GM19438 (cell line): ENCODE data around the gene RARRES1.

Experiments used
- ATAC-seq: cut with Tn5 transposase; IDR thresholded peaks from one replicate; pipeline ENCODE4 v1.9.1; 2021; ENCODE audit warnings: low read depth; ENCODE audit not compliant: unreplicated experiment

Gene RARRES1

DNA sequence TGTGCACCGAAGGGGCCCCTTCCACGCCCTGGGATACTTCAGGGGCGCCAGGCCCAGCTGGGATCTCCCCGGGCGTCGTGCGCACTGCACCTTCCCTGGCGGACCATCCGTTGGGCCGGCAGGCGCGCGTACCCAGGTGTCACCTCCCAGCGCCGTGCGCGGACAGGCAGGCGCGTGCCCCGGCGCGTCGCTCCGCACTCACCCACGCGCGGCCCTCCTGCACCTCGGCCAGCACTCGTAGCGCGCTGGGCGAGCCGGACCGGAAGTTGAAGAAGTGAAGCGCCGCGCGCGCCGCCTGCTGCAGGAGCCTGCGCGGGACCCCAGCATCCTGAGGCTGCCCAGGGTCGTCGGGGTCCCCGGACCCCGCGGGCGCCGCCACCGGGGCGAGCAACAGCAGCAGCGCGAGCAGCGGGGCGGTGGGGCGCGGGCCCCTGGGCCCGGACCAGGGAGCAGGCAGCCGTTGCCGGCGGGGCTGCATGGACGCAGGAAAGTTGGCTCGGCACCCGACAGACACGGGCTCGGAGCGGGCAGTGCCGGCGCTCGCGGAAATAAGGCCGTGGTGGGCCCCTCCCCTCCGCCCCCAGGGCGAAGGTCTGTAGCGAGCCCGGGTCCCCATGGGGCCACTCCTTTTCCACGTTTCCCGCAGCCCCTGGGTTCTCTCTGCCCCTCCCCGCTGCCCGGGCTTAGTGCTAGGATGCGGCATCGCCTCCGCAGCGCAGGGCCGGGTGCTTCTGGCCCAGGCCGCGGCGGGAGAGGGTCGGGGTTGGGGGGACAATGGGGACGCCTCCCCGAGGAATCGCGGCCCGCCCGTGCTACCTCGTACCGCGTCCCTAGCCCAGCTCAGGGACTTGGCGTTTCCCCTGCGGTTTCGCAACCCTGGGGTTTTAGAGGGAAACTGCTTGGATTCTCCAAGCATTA is at the start of gene RARRES1:
RARRES1 (minus strand) TSS at position 520 of the 918 bp plus-strand sequence; CDS start at position 478, 42 bp downstream.
- ATAC-seq = peak; percentile 83

DNA sequence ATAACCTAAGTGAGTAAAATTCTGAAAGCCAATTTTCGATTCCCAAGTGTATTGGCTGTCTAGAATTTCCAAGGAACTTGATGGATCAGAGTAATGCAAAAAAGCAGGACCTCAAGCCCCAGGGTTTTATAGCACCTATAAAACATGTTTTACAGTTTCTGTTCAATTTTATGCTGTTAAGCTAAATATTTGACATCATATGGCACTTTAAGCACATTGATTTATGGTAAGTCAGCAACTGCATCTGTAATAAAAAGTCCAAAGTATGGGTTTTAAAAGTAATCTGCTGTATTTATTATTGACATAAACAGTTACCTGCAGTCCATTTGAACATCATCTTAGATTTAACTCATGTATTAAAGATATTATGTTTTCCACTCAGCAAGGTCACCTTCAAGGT is 49.6 kb upstream of the RARRES1 start:
- no peak for ATAC-seq

GRCh38 chr3:158781191-158781590 is 48.9 kb upstream of the RARRES1 start:
- no peak for ATAC-seq

DNA sequence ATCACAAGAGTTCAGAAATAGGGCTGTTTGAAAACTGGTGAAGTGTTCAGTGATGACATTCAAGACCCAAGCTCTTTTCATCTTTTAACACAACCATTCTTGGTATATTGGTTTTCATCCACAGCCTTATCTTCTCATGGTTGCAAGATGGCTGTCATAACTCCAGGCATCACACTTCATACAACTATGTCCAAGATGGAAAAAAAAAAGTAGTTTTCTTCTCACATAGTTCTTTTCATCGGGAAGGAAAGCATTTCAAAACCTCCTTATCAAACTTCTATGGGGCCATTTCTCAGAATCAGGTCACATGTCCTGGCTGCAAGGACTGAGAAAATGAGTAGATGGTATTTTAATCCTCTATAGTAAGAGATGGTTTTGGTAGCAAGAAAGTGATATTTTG is 48.5 kb upstream of the RARRES1 start:
- ATAC-seq = no peak

DNA sequence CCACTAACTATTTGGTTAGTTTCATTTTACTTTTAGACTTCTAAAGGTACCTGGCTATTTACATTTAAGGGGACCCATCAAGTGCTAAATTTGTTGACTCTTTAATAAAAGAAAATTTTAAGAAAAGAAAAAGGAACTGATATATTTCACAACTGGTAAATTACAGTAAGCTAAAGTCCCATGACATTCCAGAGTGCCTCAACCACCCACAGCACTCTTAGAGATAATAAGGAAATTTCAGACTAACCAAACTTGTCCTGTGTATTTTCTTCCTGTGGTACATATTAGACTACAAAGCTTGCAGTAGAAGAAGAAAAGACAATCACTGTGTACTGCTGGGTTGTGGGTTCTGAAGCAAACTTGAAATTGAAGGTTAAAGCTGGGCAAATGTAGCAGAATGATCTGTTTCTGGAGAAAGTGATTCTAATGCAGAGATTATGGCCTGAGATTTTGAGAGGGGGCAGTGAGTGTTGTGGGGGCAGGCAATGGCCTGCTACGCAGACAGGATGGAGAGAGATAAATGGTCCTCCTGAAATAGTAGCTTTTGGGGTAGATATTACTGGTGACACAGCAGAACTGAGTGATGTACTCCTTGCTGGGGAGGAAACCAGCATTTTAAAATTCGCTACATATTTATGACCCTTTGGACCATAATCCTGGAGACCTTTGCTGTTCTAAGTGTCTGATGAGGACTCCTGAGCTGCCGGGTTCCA is 45.1 kb upstream of the RARRES1 start:
- no peak for ATAC-seq

- no peak for ATAC-seq
These were observed 44.3 kb upstream of the RARRES1 start for GRCh38 chr3:158776531-158776930.

DNA sequence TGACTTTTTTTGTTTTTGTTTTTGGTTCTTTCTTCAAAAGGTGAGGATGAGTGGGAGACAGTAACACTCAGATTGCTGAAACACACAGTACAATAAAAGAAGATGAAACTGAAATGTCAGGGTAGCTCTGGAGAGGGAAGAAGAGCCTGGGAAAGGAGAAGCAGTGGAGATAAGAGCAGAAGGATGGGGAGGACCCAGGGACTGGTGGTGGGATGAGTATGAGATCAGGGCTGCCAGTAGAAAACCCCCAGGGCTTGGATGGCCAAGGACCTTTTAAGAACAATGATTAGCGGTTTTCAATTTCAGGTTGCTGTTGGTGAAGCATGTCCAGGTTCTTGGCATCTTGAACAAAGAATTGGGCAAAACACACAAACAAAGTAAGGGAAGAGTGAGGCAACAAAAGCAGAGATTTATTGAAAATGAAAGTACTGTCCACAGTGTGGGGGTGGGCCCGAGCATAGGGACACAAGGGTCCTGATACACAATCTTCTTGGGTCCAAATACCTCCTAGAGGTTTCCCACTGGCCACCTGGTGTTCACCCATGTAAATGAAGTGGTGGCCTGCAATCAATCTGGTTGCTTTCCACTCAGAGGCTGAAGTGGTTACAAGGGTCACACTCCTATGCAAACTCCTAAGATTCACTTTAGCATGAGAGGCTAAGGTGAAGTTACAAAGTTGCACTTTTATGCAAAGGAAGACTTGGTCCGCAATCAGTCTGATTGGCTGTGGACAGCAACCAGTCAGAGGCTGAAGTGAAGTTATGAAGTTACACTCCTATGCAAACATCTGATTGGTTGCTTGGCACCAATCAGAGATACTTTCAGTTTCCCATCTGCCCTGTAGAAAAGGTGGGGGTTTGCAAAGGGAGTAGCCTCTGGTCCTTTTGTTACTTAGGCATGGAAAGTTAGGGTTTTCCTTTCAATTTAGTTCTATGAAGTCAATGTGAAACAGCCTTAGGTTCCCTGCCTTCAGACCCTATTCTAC is 43.5 kb upstream of the RARRES1 start:
- ATAC-seq = no peak

DNA sequence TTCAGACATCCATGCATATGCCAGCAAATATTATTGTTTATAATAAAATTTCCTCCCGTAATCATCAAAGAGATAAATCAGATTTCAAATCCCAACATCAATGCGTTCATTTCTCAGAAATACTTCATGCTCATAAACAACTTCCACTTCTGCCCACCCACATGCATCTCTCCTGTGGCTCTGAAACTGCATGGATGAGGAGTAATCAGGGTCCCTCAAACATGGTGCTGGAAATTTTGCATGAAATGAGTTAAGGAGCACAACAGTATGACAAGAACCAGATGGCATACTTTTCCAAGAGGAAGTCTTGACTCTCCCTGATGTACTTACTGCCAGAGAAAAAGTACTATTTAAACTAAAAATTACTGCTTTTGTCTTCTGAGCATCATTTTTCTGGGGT is 42.7 kb upstream of the RARRES1 start:
- ATAC-seq = no peak

DNA sequence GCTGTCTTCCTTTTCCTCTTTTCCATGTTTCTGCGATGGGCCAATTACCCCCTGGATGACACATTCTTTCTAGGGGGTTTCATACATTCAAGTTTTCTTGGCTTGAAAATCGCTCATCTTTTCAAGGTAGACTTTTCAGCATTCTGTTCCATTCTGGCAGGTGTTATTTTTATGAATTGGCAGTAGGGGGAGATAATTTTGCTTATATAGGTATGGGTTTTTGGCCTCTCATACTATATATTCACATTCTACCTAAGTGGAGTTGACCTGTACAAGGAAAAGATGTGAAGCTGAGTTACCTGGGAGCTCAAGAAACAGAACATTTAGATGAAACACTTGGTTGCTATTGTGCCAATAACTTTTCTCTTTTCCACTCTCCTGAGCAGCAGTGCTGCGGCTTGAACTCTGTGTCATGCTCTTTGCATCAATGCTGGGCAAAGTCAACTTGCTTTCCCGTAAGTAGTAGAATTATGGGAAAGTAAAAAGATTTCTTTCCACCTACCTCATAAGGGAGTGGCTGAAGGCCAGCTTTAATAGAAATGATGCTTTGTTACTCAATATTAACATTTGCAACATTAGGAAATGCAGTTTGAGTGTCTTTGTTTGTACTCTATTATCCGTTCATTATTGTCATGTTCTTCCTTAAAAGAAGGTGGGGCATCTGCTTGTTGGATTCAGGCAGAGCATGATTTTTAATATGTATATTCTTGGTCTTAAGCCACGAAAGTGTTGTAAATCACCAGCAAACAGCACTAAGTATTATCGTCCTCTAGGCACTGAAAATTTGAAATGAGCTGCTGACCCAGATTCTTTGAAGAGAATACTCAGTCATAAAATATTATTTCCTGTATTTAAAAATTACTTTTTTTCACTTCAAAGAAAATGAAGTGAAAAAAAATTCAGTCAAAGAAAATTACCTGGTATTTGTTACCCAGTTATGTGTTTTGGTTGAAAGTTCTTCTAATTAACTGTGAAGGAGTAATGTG is 41.9 kb upstream of the RARRES1 start:
- ATAC-seq = no peak

GRCh38 chr3:158773166-158773565 is 40.9 kb upstream of the RARRES1 start:
- no peak for ATAC-seq

DNA sequence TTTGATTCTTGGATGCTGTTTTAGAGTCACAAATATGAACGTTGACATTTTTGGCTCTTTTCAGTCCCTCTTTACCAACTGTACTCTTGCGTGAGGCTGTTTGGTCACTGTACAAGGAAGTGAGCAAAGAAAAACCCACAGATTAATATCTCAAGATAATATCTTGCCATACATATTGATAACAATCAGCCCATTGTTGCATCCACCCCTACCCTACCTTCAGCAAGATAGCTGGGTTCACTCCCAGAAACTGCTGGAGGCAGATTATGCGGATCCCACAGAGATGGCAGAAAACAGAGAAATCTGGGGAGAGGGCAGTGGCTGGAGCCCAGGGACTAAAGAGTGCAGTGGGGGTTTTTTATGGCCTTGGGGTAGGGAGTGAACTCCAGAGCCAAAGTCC is 39.7 kb upstream of the RARRES1 start:
- ATAC-seq = no peak

- ATAC-seq = no peak
These were observed 39.3 kb upstream of the RARRES1 start for GRCh38 chr3:158771577-158771976.

DNA sequence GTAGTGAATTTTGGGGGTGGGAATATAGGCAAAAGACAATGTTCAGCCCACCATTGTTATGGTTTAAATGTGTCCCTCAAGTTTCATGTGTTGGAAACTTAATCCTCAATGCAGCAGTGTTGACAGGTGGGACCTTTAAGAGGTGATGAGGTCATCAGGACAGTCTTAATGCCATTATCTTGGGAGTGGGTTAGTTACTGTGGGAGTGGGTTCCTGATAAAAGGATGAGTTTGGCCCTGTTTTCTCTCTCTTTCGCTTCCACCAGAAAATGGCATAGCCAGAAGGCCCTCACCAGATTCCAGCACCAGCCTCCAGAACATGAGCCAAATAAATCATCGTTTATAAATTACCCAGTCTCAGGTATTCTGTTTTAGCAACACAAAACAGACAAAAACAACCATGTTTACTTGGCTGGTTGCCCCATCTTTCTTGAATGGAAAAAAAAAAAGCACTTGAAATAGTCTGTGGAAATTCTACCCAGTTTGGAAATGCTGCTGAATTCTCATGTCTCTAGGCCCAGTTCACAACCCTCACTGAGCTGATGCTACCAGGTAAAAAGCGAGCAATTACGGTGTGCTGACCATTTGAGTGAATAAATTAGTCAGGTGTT is 38.6 kb upstream of the RARRES1 start:
- ATAC-seq = no peak

- no peak for ATAC-seq
These were observed 37.9 kb upstream of the RARRES1 start for GRCh38 chr3:158769952-158770740.

DNA sequence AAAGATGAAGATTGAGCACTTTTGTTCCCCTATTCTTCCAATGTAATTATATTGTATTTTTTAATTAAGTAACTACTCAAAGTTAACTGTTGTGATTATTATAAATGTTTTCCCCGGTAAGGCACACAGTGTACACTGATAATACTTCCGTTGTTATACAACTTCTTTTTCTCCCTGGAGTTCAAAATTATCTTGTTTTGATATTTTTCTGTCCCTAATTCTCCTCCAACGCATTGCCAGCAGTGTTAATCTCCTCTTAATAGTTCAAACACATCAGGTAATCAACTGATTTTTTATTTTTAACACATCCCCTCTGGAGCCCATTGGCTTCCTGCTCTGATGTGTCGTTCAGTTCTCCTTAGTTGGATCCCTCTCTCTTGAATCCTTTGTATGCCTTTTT is 37.3 kb upstream of the RARRES1 start:
- ATAC-seq = no peak

DNA sequence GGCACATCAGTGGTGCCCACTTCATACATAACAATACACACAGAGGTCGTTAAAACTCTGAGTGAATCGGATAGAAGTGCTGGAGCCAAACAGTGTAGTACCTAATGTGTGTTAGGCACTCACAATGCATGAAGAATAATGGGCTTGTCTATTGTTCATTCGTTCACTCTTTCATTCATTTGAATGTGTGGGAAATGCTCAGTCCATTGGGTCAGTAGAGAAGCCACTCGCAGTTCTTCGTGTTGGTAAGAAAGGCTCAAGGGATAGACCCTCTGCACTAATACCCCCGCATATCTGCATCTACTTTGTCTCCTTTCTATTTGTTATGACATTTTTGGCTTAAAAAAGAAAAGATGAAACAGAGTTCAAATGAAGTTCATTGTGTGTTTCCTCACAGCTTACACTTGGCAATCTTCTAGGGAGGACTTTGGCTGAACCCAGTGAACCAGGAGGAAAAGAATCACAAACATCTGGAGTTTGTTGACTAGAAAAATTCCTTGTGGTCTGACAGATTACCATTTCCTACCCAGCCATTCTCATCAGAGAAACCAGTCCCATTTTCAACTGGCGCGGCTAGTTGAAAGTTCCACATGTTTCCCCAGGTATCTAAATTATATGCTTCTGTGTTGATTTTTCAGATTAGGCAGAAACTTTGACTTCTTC is 36.8 kb upstream of the RARRES1 start:
- no peak for ATAC-seq

DNA sequence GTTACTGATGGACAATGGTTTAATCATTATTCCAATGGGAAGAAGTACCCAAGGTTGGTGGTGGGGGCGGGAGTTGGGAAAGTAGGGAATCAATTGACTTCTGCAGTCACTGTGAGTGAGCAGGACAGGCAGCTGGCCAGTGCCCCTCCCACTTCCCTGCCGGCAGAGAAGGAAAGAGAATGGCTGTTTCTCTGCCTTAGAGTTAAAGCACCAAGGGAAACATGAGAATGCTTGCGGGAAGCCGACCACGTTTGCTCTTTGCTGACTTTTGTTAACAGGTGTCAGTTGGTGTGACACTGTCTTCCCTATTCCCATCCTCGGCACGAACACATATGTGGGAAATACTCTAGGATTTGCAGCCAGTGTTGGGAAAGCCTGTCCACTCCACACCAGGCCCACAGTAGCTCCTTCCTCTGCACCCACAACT is 36.1 kb upstream of the RARRES1 start:
- ATAC-seq = no peak

GRCh38 chr3:158766364-158766763 is 34.1 kb upstream of the RARRES1 start:
- ATAC-seq = no peak
